Neural progenitor cell (in vitro differentiated cells): Measurements from ENCODE around the gene RBKS. TPM values are rescaled to one million over a fixed set of nuclear protein-coding genes. Genes with fewer than 3 reads are reported as not detected.
"Not testable (repeated sequence)": the region's sequence is repeated elsewhere in the genome, so short reads cannot be mapped to it uniquely, and the experiment has no call there.

Source experiments
- DNase-seq: peaks from one replicate; pipeline ENCODE4 v3.0.0-alpha.2; 2016; ENCODE audit warnings: low spot score
- H2AFZ ChIP-seq: fragments of 200-600 bp; sonication (generic); replicated peaks from 2 replicates; pipeline ENCODE4 v1.6.1; 2016; ENCODE audit warnings: antibody characterized with exemption
- H3F3A ChIP-seq: fragments of 200-600 bp; sonication (generic); 2 replicates; pipeline ENCODE4 v1.6.1; 2016; ENCODE audit warnings: antibody characterized with exemption, low read depth
- H3K27ac ChIP-seq: fragments of 200-600 bp; sonication (generic); 2 replicates; pipeline ENCODE4 v1.5.1; 2016; ENCODE audit warnings: mild to moderate bottlenecking
- H3K27me3 ChIP-seq: fragments of 200-600 bp; sonication (generic); 2 replicates; pipeline ENCODE4 v1.6.1; 2016; ENCODE audit warnings: mild to moderate bottlenecking, moderate library complexity
- H3K36me3 ChIP-seq: fragments of 200-600 bp; sonication (generic); 2 replicates; pipeline ENCODE4 v1.5.1; 2016
- H3K4me1 ChIP-seq: fragments of 200-600 bp; sonication (generic); 2 replicates; pipeline ENCODE4 v1.6.1; 2016; ENCODE audit warnings: mixed run types
- H3K4me2 ChIP-seq: fragments of 200-600 bp; sonication (generic); 2 replicates; pipeline ENCODE4 v1.6.1; 2016
- H3K4me3 ChIP-seq: fragments of 200-600 bp; sonication (generic); 2 replicates; pipeline ENCODE4 v1.5.1; 2016
- H3K79me2 ChIP-seq: fragments of 200-600 bp; sonication (generic); 2 replicates; pipeline ENCODE4 v1.6.1; 2016; ENCODE audit warnings: low read depth
- H3K9ac ChIP-seq: fragments of 200-600 bp; sonication (generic); 2 replicates; pipeline ENCODE4 v1.6.1; 2016
- H3K9me3 ChIP-seq: fragments of 200-600 bp; sonication (generic); 2 replicates; pipeline ENCODE4 v1.5.1; 2016; ENCODE audit warnings: low read depth
- H4K20me1 ChIP-seq: fragments of 200-600 bp; sonication (generic); 2 replicates; pipeline ENCODE4 v1.6.1; 2016; ENCODE audit warnings: low read depth
- H3K27ac Mint-ChIP-seq: 3 replicates; pipeline ENCODE4 v1.8.0; 2021; ENCODE audit warnings: mixed read lengths
- H3K27me3 Mint-ChIP-seq: 2 replicates; pipeline ENCODE4 v1.8.0; 2022; ENCODE audit warnings: low read depth, mild to moderate bottlenecking, inconsistent platforms, moderate library complexity, mixed read lengths; ENCODE audit not compliant: insufficient read depth
- H3K36me3 Mint-ChIP-seq: 3 replicates; pipeline ENCODE4 v1.8.0; 2021; ENCODE audit warnings: mixed read lengths
- H3K4me1 Mint-ChIP-seq: 3 replicates; pipeline ENCODE4 v1.8.0; 2021; ENCODE audit warnings: mixed read lengths
- H3K4me3 Mint-ChIP-seq: 3 replicates; pipeline ENCODE4 v1.8.0; 2021; ENCODE audit warnings: mild to moderate bottlenecking, moderate library complexity, mixed read lengths
- H3K9me3 Mint-ChIP-seq: 3 replicates; pipeline ENCODE4 v1.8.0; 2020; ENCODE audit warnings: mixed read lengths
- CTCF ChIP-seq: fragments of 200-600 bp; sonication (generic); IDR thresholded peaks from 2 replicates; pipeline ENCODE4 v1.5.1; 2017; ENCODE audit warnings: antibody characterized with exemption, mild to moderate bottlenecking
- EZH2 ChIP-seq: fragments of 200-600 bp; sonication (generic); IDR thresholded peaks from 2 replicates; pipeline ENCODE4 v1.6.1; 2017; ENCODE audit warnings: antibody characterized with exemption, mild to moderate bottlenecking, moderate library complexity
- EZH2phosphoT487 ChIP-seq: fragments of 200-600 bp; sonication (generic); IDR thresholded peaks from 2 replicates; pipeline ENCODE4 v1.6.1; 2017; ENCODE audit warnings: antibody characterized with exemption
- total RNA-seq: library from RNA; depleted of rRNA; stranded (reverse); fragments of >200 nt; gene quantifications from 2 replicates; pipeline ENCODE4 v1.2.3, GENCODE V29; 2015; ENCODE audit warnings: low replicate concordance

The RBKS gene
- total RNA-seq, 1 donor from 2014 or later: 8.5 TPM

- Histone ChIP-seq H3K4me2 (peak overlapping the region; percentile 66), H2AFZ (peak overlapping the region; percentile 96), H3K4me1 (peaks cover 11% of the 10 kb centered on the region), H3K36me3 (no peaks in the 10 kb centered on the region), H3K9ac (no peak overlapping the region), H3K27ac (no peak overlapping the region), H3K9me3 (peaks cover 3% of the 10 kb centered on the region), H4K20me1 (no peaks in the 10 kb centered on the region), H3K79me2 (no peaks in the 10 kb centered on the region), H3K27me3 (no peaks in the 10 kb centered on the region), H3K4me3 (peak overlapping the region; percentile 35), H3F3A (peaks cover 21% of the 10 kb centered on the region)
- no peak overlapping the region for H3K27ac Mint-ChIP-seq
- peak; percentile 39 for DNase-seq
- H3K27me3 Mint-ChIP-seq: peaks cover 9% of the 10 kb centered on the region
- peaks cover 16% of the 10 kb centered on the region for H3K9me3 Mint-ChIP-seq
- TF ChIP-seq EZH2phosphoT487 (no peak), EZH2 (no peak), CTCF (no peak)
- H3K4me1 Mint-ChIP-seq: peaks cover 21% of the 10 kb centered on the region
- H3K4me3 Mint-ChIP-seq: peak overlapping the region; percentile 75
- no peaks in the 10 kb centered on the region for H3K36me3 Mint-ChIP-seq
Measured at GRCh38 chr2:27752551-27753237, 137.5 kb downstream of the RBKS start.

- Mint-ChIP-seq H3K4me1 (peaks cover 21% of the 10 kb centered on the region), H3K27me3 (peaks cover 8% of the 10 kb centered on the region), H3K4me3 (no peak overlapping the region), H3K9me3 (peaks cover 16% of the 10 kb centered on the region), H3K27ac (no peak overlapping the region), H3K36me3 (no peaks in the 10 kb centered on the region)
- DNase-seq: no peak
- H3K79me2 ChIP-seq: no peaks in the 10 kb centered on the region
- no peaks in the 10 kb centered on the region for H4K20me1 ChIP-seq
- peaks cover 11% of the 10 kb centered on the region for H3K4me1 ChIP-seq
- H3K4me2 ChIP-seq: no peak overlapping the region
- peaks cover 21% of the 10 kb centered on the region for H3F3A ChIP-seq
- TF ChIP-seq CTCF (no peak), EZH2phosphoT487 (no peak), EZH2 (no peak)
- H3K9ac ChIP-seq: no peak overlapping the region
- H3K27ac ChIP-seq: no peak overlapping the region
- H2AFZ ChIP-seq: no peak overlapping the region
- no peak overlapping the region for H3K4me3 ChIP-seq
- H3K9me3 ChIP-seq: peaks cover 3% of the 10 kb centered on the region
- H3K27me3 ChIP-seq: no peaks in the 10 kb centered on the region
- no peaks in the 10 kb centered on the region for H3K36me3 ChIP-seq
Measured at GRCh38 chr2:27751377-27751776, 138.8 kb downstream of the RBKS start.

DNA sequence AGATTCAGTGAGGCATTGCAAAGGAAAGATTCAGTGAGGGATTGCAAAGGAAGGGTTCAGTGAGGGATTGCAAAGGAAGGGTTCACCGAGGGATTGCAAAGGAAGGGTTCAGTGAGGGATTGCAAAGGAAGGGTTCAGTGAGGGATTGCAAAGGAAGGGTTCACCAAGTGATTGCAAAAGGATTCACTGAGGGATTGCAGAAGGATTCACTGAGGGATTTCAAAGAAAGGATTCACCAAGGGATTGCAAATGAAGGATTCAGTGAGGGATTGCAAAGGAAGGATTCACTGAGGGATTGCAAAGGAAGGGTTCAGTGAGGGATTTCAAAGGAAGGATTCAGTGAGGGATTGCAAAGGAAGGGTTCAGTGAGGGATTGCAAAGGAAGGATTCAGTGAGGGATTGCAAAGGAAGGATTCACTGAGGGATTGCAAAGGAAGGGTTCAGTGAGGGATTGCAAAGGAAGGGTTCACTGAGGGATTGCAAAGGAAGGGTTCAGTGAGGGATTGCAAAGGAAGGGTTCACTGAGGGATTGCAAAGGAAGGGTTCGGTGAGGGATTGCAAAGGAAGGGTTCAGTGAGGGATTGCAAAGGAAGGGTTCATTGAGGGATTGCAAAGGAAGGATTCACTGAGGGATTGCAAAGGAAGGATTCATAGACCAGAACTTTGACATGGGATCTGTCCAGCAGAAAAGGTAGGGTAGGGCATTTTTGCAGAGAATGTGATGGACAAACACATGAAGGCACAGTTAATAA, 141.2 kb downstream of the RBKS start:
- not testable (repeated sequence) for H4K20me1 ChIP-seq, DNase-seq, H3K9me3 ChIP-seq, H3K36me3 ChIP-seq, H3K4me3 ChIP-seq, H3K27ac Mint-ChIP-seq, H3K27ac ChIP-seq, H3K9ac ChIP-seq, H3K27me3 ChIP-seq, H3K79me2 ChIP-seq, H2AFZ ChIP-seq, H3K4me3 Mint-ChIP-seq, H3K36me3 Mint-ChIP-seq, H3K27me3 Mint-ChIP-seq, H3K4me2 ChIP-seq
- peaks cover 21% of the 10 kb centered on the region for H3F3A ChIP-seq
- H3K4me1 ChIP-seq: peaks cover 11% of the 10 kb centered on the region
- peaks cover 17% of the 10 kb centered on the region for H3K9me3 Mint-ChIP-seq
- peaks cover 20% of the 10 kb centered on the region for H3K4me1 Mint-ChIP-seq
